Measurements from ENCODE around the gene RPUSD1. TPM values are rescaled to one million over a fixed set of nuclear protein-coding genes. Genes with fewer than 3 reads are reported as not detected.
A peak's percentile ranks its signal among the peaks of the same experiment; 100 is the strongest.

Gene RPUSD1
- total RNA-seq, 1 experiment from 2014 or later, result 24.9 TPM

- ChIA-PET CTCF (interaction anchor here (0.6 to 2.7 kb wide), 4 partner anchors 9 to 34 kb away, joined by 3 to 16 read pairs (median 8); partner anchors contain the start of gene CIAO3), POLR2A (interaction anchor here (0.6 kb wide), 1 partner anchor 207 kb away, joined by 3 read pairs; no protein-coding TSS in a partner anchor)
- Mint-ChIP-seq H3K4me1 (ENCODE audit: insufficient read depth, unreplicated experiment) (no peaks in the 10 kb centered on the region), H3K27me3 (ENCODE audit: insufficient read depth, unreplicated experiment) (no peaks in the 10 kb centered on the region), H3K36me3 (ENCODE audit: insufficient read depth, unreplicated experiment) (no peaks in the 10 kb centered on the region), H3K9me3 (ENCODE audit: unreplicated experiment) (no peaks in the 10 kb centered on the region), H3K27ac (ENCODE audit: low read depth, unreplicated experiment) (no peak overlapping the region), H3K4me3 (ENCODE audit: unreplicated experiment) (no peak overlapping the region)
- no TSS peak for BruUV-seq (replicated peaks)
- DNase-seq (ENCODE audit: unreplicated experiment), result no peak
- no peak for TF ChIP-seq CTCF (IDR thresholded peaks at IDR 0.05; ENCODE audit: unreplicated experiment)
- intact Hi-C loops (cut with micrococcal nuclease), result no loop called here
Observed at GRCh38 chr16:752007-752312, 36.2 kb downstream of the RPUSD1 start.

GRCh38 chr16:751152-752006, 36.8 kb downstream of the RPUSD1 start:
- DNase-seq (ENCODE audit: unreplicated experiment), result no peak
- H3K27ac Mint-ChIP-seq (ENCODE audit: low read depth, unreplicated experiment), result no peak overlapping the region
- POLR2A ChIA-PET, result interaction anchor here (0.6 to 2.9 kb wide), 4 partner anchors 10 to 207 kb away, joined by 3 to 26 read pairs (median 3); partner anchors contain the start of gene MSLN
- BruUV-seq (replicated peaks), result no TSS peak
- H3K4me1 Mint-ChIP-seq (ENCODE audit: insufficient read depth, unreplicated experiment), result no peaks in the 10 kb centered on the region
- no peak overlapping the region for H3K4me3 Mint-ChIP-seq (ENCODE audit: unreplicated experiment)
- H3K36me3 Mint-ChIP-seq (ENCODE audit: insufficient read depth, unreplicated experiment), result no peaks in the 10 kb centered on the region
- TF ChIP-seq CTCF (IDR thresholded peaks at IDR 0.05; ENCODE audit: unreplicated experiment), result no peak
- no peaks in the 10 kb centered on the region for H3K27me3 Mint-ChIP-seq (ENCODE audit: insufficient read depth, unreplicated experiment)
- CTCF ChIA-PET, result interaction anchor here (0.5 to 2.7 kb wide), 6 partner anchors 10 to 39 kb away, joined by 3 to 16 read pairs (median 5); partner anchors contain the start of gene CIAO3
- intact Hi-C loops (cut with micrococcal nuclease), result no loop called here
- H3K9me3 Mint-ChIP-seq (ENCODE audit: unreplicated experiment), result no peaks in the 10 kb centered on the region

- Mint-ChIP-seq H3K27ac (ENCODE audit: low read depth, unreplicated experiment) (no peak overlapping the region), H3K36me3 (ENCODE audit: insufficient read depth, unreplicated experiment) (no peaks in the 10 kb centered on the region), H3K27me3 (ENCODE audit: insufficient read depth, unreplicated experiment) (no peaks in the 10 kb centered on the region), H3K9me3 (ENCODE audit: unreplicated experiment) (no peaks in the 10 kb centered on the region), H3K4me3 (ENCODE audit: unreplicated experiment) (no peak overlapping the region), H3K4me1 (ENCODE audit: insufficient read depth, unreplicated experiment) (no peaks in the 10 kb centered on the region)
- POLR2A ChIA-PET, result interaction anchor here (0.7 to 2.9 kb wide), 4 partner anchors 10 to 38 kb away, joined by 3 to 26 read pairs (median 4); partner anchors contain the start of gene MSLN
- intact Hi-C loops (cut with micrococcal nuclease), result no loop called here
- no TSS peak for BruUV-seq (replicated peaks)
- CTCF ChIA-PET, result interaction anchor here (0.5 to 2.7 kb wide), 4 partner anchors 10 to 38 kb away, joined by 4 to 16 read pairs (median 10); partner anchors contain the start of gene CIAO3
- TF ChIP-seq CTCF (IDR thresholded peaks at IDR 0.05; ENCODE audit: unreplicated experiment), result no peak
- no peak for DNase-seq (ENCODE audit: unreplicated experiment)
Observed at GRCh38 chr16:750485-750884, 37.7 kb downstream of the RPUSD1 start.

- BruUV-seq (replicated peaks), result no TSS peak
- H3K27me3 Mint-ChIP-seq (ENCODE audit: insufficient read depth, unreplicated experiment), result no peaks in the 10 kb centered on the region
- no peaks in the 10 kb centered on the region for H3K9me3 Mint-ChIP-seq (ENCODE audit: unreplicated experiment)
- no peak overlapping the region for H3K27ac Mint-ChIP-seq (ENCODE audit: low read depth, unreplicated experiment)
- peak; percentile 56 for DNase-seq (ENCODE audit: unreplicated experiment)
- intact Hi-C loops (cut with micrococcal nuclease), result no loop called here
- no peaks in the 10 kb centered on the region for H3K4me1 Mint-ChIP-seq (ENCODE audit: insufficient read depth, unreplicated experiment)
- no peak overlapping the region for H3K4me3 Mint-ChIP-seq (ENCODE audit: unreplicated experiment)
- ChIA-PET POLR2A (interaction anchor here (0.6 to 2.9 kb wide), 18 partner anchors 8 to 956 kb away, joined by 3 to 26 read pairs (median 4); partner anchors contain the start of genes ANTKMT, CHTF18, CIAO3 and MSLN), CTCF (interaction anchor here (0.5 to 3.7 kb wide), 9 partner anchors 29 to 1365 kb away, joined by 3 to 19 read pairs (median 4); partner anchors contain the start of gene ANTKMT)
- no peaks in the 10 kb centered on the region for H3K36me3 Mint-ChIP-seq (ENCODE audit: insufficient read depth, unreplicated experiment)
- TF ChIP-seq CTCF (IDR thresholded peaks at IDR 0.05; ENCODE audit: unreplicated experiment), result no peak
Observed at GRCh38 chr16:749010-749409, 39.2 kb downstream of the RPUSD1 start.

Measured in MCF 10A (cell line).